HG03135 (cell line): Measurements from ENCODE around the gene KIRREL3.
"Not testable (repeated sequence)": the region's sequence is repeated elsewhere in the genome, so short reads cannot be mapped to it uniquely, and the experiment has no call there.

Experiments
- ATAC-seq: cut with Tn5 transposase; IDR thresholded peaks from one replicate; pipeline ENCODE4 v1.9.1; 2021; ENCODE audit warnings: mild to moderate bottlenecking, moderate library complexity; ENCODE audit not compliant: unreplicated experiment

KIRREL3 gene

GRCh38 chr11:126959700-126960099, 40.9 kb downstream of the KIRREL3 start:
- ATAC-seq: no peak

DNA sequence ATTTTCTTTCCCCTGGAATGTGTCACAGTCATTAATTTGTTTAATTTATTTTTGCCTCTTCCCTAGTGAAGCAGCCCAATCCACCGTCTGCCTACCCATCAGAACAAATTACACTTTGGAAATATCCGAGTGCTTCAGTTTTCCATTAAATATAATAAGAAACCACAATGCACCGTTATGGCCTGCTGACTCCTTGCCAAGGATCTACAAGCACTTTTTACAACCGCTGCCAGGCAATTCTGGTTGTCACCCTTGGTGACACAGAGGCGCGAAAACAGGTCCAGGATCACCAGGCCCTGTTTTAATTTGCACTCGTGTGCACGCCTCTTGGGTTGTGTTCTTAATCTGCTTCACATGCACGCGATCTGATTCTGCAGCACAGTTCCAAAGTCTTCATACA, 43.9 kb downstream of the KIRREL3 start:
- ATAC-seq: no peak

DNA sequence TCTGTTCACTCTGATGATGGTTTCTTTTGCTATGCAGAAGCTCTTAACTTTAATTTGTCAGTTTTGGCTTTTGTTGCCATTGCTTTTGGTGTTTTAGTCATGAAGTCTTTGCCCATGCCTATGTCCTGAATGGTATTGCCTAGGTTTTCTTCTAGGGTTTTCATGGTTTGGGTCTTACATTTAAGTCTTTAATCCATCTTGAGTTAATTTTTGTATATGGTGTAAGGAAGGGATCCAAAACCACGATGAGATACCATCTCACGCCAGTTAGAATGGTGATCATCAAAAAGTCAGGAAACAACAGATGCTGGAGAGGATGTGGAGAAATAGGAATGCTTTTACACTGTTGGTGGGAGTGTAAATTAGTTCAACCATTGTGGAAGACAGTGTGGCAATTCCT, 48.0 kb downstream of the KIRREL3 start:
- not testable (repeated sequence) for ATAC-seq

DNA sequence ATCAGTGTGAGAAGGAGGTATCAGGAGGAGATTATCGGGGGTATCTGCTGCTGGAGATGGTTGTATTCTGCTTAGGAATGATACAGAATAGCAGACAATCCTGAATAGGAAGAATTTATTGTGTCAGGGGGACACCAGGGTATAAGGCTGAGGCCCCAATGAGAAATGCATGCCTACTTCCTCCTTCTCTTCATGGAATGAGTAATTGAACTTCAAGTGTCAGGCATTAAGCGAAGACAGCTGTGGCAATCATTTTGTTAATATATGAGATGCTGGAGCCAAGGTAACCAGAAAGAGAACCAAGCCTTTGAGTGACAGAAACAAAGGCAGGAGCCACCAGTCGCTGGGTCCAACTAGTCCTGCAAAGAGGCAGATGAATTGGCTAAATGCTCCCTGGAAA, 49.1 kb downstream of the KIRREL3 start:
- ATAC-seq: no peak

GRCh38 chr11:126949066-126949891, 51.3 kb downstream of the KIRREL3 start:
- ATAC-seq: no peak

DNA sequence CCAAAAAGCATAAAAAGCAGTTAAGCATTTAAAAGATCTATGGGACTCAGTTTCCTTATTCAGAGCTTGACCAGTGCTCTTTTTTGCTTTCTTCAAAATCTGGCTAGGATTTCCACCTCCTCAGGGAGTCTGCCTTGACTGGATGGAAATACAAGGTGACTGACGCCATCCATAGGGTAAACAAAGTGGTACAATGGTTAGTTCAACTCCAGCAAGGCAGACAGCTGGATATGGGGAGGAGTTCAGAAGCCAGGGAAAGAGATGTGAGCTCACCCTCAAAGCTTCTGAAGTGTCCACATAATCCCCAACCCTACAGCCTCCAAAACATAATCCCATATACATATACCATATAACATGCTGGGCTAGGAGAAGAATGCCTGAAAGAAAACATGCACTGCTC, 52.0 kb downstream of the KIRREL3 start:
- ATAC-seq: no peak

- no peak for ATAC-seq
These were observed 55.3 kb downstream of the KIRREL3 start for GRCh38 chr11:126945319-126945718.

DNA sequence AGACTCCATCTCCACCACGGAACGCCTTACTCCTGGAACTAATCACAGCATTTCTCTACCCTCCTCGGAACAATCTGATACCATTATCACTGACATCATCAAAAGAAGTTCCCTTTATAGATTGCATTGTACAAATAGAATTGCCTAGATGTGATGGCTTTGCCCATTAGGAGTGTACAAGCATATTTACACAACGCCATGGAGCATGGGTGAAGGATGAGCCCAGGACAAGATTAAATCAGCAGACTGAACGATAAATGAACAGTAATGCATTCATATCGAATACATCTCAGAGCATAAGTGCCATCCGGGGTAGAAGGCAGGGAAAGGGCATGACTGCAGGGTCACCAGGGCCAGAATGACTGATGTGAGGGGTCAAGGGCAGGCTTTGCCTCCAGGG, 57.3 kb downstream of the KIRREL3 start:
- ATAC-seq: no peak

GRCh38 chr11:126942146-126942545, 58.4 kb downstream of the KIRREL3 start:
- no peak for ATAC-seq

DNA sequence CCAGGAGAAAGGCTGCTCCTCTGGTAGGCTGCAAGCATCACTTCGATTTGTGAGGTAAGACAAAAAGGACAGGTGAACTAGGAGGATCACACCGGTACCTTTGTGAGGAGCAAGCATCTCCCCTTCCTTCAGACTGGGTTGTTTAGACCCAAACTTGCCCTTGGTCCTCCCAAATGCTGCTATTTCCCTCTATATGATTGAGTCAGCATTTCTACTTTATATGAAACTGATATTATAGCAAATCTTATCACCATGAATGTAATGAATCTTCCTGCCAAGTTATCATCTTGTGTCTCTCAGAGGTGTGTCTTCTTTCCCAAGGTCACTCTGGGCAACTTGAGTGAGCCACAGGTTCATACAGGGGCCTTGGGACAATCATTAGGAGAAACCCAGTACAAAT, 61.0 kb downstream of the KIRREL3 start:
- ATAC-seq: no peak

DNA sequence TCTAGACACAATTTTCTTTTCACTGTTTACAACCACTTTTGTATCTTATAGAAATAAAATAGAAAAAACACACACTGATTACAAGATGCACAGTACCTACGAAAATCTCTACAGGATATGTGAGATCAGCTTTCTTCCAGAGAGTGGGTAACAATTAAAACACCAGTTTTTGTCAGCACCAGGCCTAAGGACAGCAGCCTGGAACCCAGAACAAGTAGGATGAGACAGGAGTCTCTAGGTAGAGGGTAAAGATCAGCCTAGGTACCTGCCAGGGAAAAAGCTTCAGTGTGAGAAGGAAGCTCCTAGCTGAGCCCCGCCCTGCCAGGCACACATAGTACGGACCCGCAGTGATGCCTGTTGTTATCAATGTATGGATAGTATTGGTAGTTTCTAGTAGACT, 61.9 kb downstream of the KIRREL3 start:
- ATAC-seq: no peak

DNA sequence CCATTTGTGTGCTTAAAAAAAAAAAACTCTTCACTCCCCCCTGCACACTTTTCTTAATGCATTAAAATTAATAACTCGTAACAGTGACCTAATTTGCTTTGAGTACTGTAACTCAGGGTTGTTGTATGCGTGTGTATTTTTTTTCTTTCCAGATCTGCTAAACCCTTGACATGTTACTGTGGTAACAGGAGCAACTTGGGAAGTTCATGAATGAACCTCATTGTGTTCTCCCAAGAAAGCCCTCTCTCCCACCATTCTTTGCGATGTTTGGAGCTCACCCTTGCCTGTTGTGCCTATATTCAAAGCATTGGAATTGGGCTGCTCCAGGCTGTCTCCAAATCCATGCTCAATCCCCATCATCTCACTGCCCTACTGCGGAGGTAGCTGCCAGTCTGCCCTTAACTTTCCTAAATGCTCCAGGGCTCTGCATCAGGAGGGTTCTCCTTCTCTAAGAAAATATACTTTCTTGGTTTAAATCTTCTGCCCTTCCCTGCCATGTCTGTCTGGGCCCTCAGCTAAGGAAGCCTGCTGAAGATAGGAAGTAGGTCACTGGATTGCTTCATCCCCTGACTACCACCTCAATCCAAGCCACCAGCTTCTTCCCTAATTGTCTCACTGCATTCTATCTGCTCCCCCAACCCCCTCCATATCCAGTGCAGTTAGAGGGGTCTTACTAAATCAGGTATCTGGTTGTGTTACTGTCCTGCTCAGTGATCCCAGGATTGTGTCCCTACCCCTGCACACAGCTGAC, 70.3 kb downstream of the KIRREL3 start:
- ATAC-seq: no peak

DNA sequence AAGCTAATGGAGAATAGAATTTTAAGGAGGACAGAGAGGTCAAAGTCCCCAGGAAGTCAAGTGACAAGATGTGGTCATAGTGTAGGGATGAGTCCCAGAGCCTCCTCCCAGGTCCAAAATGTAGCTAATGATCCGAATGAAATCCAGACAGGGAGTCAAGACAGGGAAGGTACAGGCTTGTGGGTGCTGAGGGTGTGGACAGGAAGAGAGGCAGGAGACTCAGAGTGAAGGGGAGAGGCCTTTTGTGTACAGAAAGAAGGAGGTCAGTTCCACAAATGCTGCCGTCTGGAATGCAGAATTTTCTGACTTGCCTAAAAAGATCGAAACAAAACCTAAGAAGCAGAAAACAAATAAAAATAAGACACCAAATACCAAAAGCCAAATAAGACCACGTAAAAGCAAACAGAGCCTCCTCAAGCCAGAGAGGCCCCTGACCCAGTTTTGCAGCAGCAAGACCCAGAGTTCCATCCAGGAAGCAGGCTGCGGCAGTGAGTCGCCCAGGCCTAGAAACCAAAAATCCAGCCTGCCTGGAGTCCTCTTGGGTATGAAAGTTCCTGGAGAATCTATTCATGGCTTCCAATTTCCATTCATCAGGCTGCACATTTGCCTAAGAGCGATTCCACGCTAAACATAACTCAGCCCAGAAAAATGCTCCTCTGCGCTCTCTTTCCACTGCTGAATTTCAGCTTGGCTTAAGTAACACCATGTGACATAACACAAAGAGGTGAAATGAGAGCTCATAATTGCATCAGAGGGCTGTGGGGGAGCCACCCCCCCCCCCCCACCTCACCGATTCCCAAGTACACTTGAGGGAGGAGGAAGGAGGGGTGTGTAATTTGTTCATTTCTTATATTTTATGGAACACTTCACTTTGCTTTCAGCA, 71.2 kb downstream of the KIRREL3 start:
- no peak for ATAC-seq

DNA sequence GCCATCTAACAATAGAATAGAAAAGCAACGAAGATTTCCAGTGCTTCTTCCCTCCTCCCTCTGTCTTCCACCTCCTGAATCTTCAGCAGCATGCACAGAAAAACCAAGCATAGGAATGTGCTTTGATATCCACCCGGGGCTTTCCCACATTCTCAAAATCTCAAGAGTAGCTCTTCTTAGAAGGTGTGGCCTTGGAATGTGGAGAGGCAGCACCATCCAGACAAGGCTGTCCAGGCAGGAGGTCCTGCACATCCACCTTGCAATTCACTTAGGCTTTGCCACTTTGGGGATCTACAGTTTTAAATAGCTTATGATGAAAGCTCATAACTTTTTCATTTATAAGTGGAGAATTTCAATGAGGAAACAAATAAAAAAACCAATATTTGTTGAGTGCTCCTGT, 72.9 kb downstream of the KIRREL3 start:
- ATAC-seq: no peak

- no peak for ATAC-seq
These were observed 74.2 kb downstream of the KIRREL3 start for GRCh38 chr11:126926376-126926791.

- ATAC-seq: no peak
These were observed 75.1 kb downstream of the KIRREL3 start for GRCh38 chr11:126925321-126926093.

DNA sequence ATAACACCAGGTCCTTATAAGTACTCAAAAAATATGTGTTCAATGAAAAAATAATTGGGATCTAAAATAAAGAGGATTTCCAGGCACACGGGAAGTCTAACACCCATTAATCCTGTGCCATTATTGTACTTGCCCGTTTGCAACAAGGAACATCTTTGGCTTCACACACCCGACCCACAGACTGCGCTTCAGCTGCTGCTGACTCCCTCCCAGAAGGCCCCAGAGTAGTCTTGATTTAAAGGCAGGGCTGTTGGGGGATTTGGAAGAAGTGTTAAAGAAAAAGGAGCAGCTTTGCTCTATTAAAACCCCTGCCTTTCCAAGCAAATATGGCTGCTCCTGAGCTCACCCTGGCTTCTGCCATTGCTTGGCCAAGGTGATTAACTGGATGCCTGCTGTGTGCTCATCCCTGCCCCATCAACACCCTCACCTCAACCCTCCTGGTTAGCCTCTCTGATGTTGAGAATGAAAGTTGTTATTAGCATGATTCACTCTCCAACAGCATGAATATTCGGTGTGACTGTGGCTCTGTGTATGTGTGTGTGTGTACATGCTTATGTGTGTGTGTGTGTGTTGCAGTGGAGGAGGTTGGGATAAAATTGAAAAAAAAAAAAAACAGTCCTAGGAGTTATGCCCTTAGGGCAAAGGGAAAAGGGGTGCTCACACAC, 76.1 kb downstream of the KIRREL3 start:
- ATAC-seq: no peak

- ATAC-seq: no peak
These were observed 79.7 kb downstream of the KIRREL3 start for GRCh38 chr11:126920833-126921232.

- ATAC-seq: peak; percentile 51
These were observed 81.3 kb downstream of the KIRREL3 start for GRCh38 chr11:126919147-126919823.
